Fibroblast of villous mesenchyme (primary cell): ENCODE measurements around the gene HS3ST5. TPM values are rescaled to one million over a fixed set of nuclear protein-coding genes. Genes with fewer than 3 reads are reported as not detected.

Experiments used
- DNase-seq: peaks from one replicate; pipeline ENCODE4 v3.0.0-alpha.2; 2010; ENCODE audit warnings: low read depth
- H3K4me3 ChIP-seq: 2 replicates; pipeline ENCODE4 v1.5.1; 2011; ENCODE audit warnings: low read depth, mild to moderate bottlenecking, low read length
- CTCF ChIP-seq: IDR thresholded peaks from 2 replicates; pipeline ENCODE4 v1.5.1; 2012; ENCODE audit warnings: low read depth, mild to moderate bottlenecking, low read length; ENCODE audit not compliant: insufficient read depth
- total RNA-seq: library from RNA; depleted of rRNA; stranded (reverse); fragments of >200 nt; gene quantifications from 2 replicates; pipeline ENCODE4 v1.2.3, GENCODE V29; 2012

Gene HS3ST5
- total RNA-seq, 1 donor, result under 0.01 TPM

GRCh38 chr6:114160881-114161280, 181.9 kb downstream of the HS3ST5 start:
- H3K4me3 ChIP-seq, result no peak overlapping the region
- DNase-seq, result no peak
- no peak for TF ChIP-seq CTCF

GRCh38 chr6:114159727-114160126, 183.1 kb downstream of the HS3ST5 start:
- no peak for TF ChIP-seq CTCF
- H3K4me3 ChIP-seq, result no peak overlapping the region
- DNase-seq, result no peak

- TF ChIP-seq CTCF, result no peak
- no peak overlapping the region for H3K4me3 ChIP-seq
- DNase-seq, result no peak
These were observed 183.8 kb downstream of the HS3ST5 start for GRCh38 chr6:114158838-114159694.

- DNase-seq, result no peak
- no peak overlapping the region for H3K4me3 ChIP-seq
- TF ChIP-seq CTCF, result no peak
These were observed 184.4 kb downstream of the HS3ST5 start for GRCh38 chr6:114158411-114158810.

GRCh38 chr6:114157848-114158247, 185.0 kb downstream of the HS3ST5 start:
- no peak for DNase-seq
- TF ChIP-seq CTCF, result no peak
- H3K4me3 ChIP-seq, result no peak overlapping the region

- no peak overlapping the region for H3K4me3 ChIP-seq
- no peak for TF ChIP-seq CTCF
- no peak for DNase-seq
These were observed 187.1 kb downstream of the HS3ST5 start for GRCh38 chr6:114155763-114156162.
